Right ventricle myocardium inferior (tissue), 1 donor: ENCODE data around the gene DOK3. TPM values are rescaled to one million over a fixed set of nuclear protein-coding genes. Genes with fewer than 3 reads are reported as not detected.
"Not testable (repeated sequence)": the region's sequence is repeated elsewhere in the genome, so short reads cannot be mapped to it uniquely, and the experiment has no call there.

Source experiments
- ATAC-seq: fragments of 200-7000 bp; cut with Tn5 transposase; one replicate; pipeline ENCODE4 v1.9.1; 2020; ENCODE audit warnings: mild to moderate bottlenecking, moderate library complexity
- DNase-seq: peaks from one replicate; pipeline ENCODE4 v3.0.0; 2021; ENCODE audit errors: missing footprints
- intact Hi-C: fragments of 100-400 bp; cut with DNase I; formaldehyde crosslinking; loops from one replicate; pipeline ENCODE4 v1.11.0; 2022
- total RNA-seq: library from RNA; stranded (reverse); fragmentation: NEBNext Ultra II Directional; extraction: Animal tissue kit (Norgen Biotek cat#: 25700); gene quantifications from one replicate; pipeline ENCODE4 v1.2.1, GENCODE V29; 2021
- donor health status: DM: no; HTN: yes; CAD: no; lungs with severe emphysema.

Gene DOK3
- total RNA-seq, 1 donor from 2014 or later, result 4.4 TPM

- no peak for DNase-seq
- intact Hi-C loops, result no loop called here
- peak; percentile 80 for ATAC-seq
These were observed 28.0 kb upstream of the DOK3 start for GRCh38 chr5:177537389-177538361.

GRCh38 chr5:177536386-177536785 is 26.8 kb upstream of the DOK3 start:
- no peak for ATAC-seq
- intact Hi-C loops, result no loop called here
- DNase-seq, result no peak

GRCh38 chr5:177535125-177535524 is 25.5 kb upstream of the DOK3 start:
- DNase-seq, result no peak
- no peak for ATAC-seq
- intact Hi-C loops, result no loop called here

- intact Hi-C loops, DNase-seq, ATAC-seq: not testable (repeated sequence)
These were observed 24.8 kb upstream of the DOK3 start for GRCh38 chr5:177534433-177534832.

GRCh38 chr5:177531209-177531940 is 21.7 kb upstream of the DOK3 start:
- ATAC-seq, result no peak
- peak; percentile 46 for DNase-seq
- intact Hi-C loops, result no loop called here

- ATAC-seq (peak; percentile 38), DNase-seq (peak; percentile 31)
- intact Hi-C loops, result no loop called here
These were observed 21.0 kb upstream of the DOK3 start for GRCh38 chr5:177530638-177531037.

GRCh38 chr5:177529247-177530203 is 19.9 kb upstream of the DOK3 start:
- DNase-seq (no peak), ATAC-seq (no peak)
- intact Hi-C loops, result no loop called here

- intact Hi-C loops, result no loop called here
- ATAC-seq (no peak), DNase-seq (peak; percentile 27)
These were observed 19.0 kb upstream of the DOK3 start for GRCh38 chr5:177528631-177529030.

GRCh38 chr5:177527595-177527994 is 18.0 kb upstream of the DOK3 start:
- no peak for DNase-seq
- intact Hi-C loops, result no loop called here
- no peak for ATAC-seq

- no peak for DNase-seq
- intact Hi-C loops, result no loop called here
- no peak for ATAC-seq
These were observed 17.2 kb upstream of the DOK3 start for GRCh38 chr5:177526791-177527190.

- intact Hi-C loops, result no loop called here
- DNase-seq (no peak), ATAC-seq (no peak)
These were observed 16.6 kb upstream of the DOK3 start for GRCh38 chr5:177526191-177526590.

GRCh38 chr5:177524941-177525655 is 15.5 kb upstream of the DOK3 start:
- intact Hi-C loops, result no loop called here

GRCh38 chr5:177524539-177524900 is 14.9 kb upstream of the DOK3 start:
- intact Hi-C loops, result no loop called here
- ATAC-seq (peak; percentile 3), DNase-seq (no peak)

More at GRCh38 chr5:177524941-177525655, 15.5 kb upstream of the DOK3 start:
- DNase-seq (no peak), ATAC-seq (peak; percentile 64)

GRCh38 chr5:177523711-177524538 is 14.3 kb upstream of the DOK3 start:
- intact Hi-C loops, result no loop called here
- DNase-seq, result no peak
- no peak for ATAC-seq

GRCh38 chr5:177520916-177521513 is 11.4 kb upstream of the DOK3 start:
- ATAC-seq (no peak), DNase-seq (no peak)
- intact Hi-C loops, result no loop called here

GRCh38 chr5:177520271-177520670 is 10.6 kb upstream of the DOK3 start:
- no peak for ATAC-seq
- no peak for DNase-seq

More at GRCh38 chr5:177520271-177520670, 10.6 kb upstream of the DOK3 start:
- intact Hi-C loops, result no loop called here
